Activated CD8-positive, alpha-beta memory T cell treated with anti-CD3 and anti-CD28 coated beads, Interleukin-2, amount 10 ng/mL, durations not matched to agents 7 days and 5 days (primary cell): ENCODE data around the gene PCDH19. TPM values are rescaled to one million over a fixed set of nuclear protein-coding genes. Genes with fewer than 3 reads are reported as not detected.

ENCODE experiments used
- ATAC-seq: fragments of 150-1000 bp; cut with Tn5 transposase; one replicate; pipeline ENCODE4 v1.10.0; 2021; ENCODE audit warnings: moderate library complexity
- CTCF ChIA-PET: fragments of 350-600 bp; sonication (Branson Sonifier 250); formaldehyde crosslinking; loops from one replicate; lab custom pipeline; 2021; ENCODE audit warnings: antibody characterized with exemption; lab: Charles Lee
- DNase-seq: peaks from one replicate; pipeline ENCODE4 v3.0.0-alpha.2; 2020
- H3K27ac Mint-ChIP-seq: one replicate; pipeline ENCODE4 v1.8.0; 2021; ENCODE audit warnings: mild to moderate bottlenecking, mixed read lengths
- H3K27me3 Mint-ChIP-seq: one replicate; pipeline ENCODE4 v1.8.0; 2021; ENCODE audit warnings: mixed read lengths
- H3K36me3 Mint-ChIP-seq: one replicate; pipeline ENCODE4 v1.8.0; 2021; ENCODE audit warnings: mild to moderate bottlenecking, mixed read lengths
- H3K4me1 Mint-ChIP-seq: one replicate; pipeline ENCODE4 v1.8.0; 2021; ENCODE audit warnings: mixed read lengths
- H3K4me3 Mint-ChIP-seq: one replicate; pipeline ENCODE4 v1.8.0; 2021; ENCODE audit warnings: mild to moderate bottlenecking, moderate library complexity, mixed read lengths
- H3K9me3 Mint-ChIP-seq: one replicate; pipeline ENCODE4 v1.8.0; 2022; ENCODE audit warnings: low read depth, mixed read lengths
- total RNA-seq, 2 experiments: library from RNA; stranded (reverse); gene quantifications; one replicate each; pipeline ENCODE4 v1.2.3, GENCODE V29; 2021

Gene PCDH19
- total RNA-seq, 2 experiments from 2014 or later = not detected

GRCh38 chrX:100411802-100412715 is 2.0 kb upstream of the PCDH19 start:
- H3K36me3 Mint-ChIP-seq = peaks cover 2% of the 10 kb centered on the region
- ATAC-seq (no peak), DNase-seq (no peak)
- H3K4me3 Mint-ChIP-seq = no peak overlapping the region
- H3K4me1 Mint-ChIP-seq = peaks cover 2% of the 10 kb centered on the region
- no peaks in the 10 kb centered on the region for H3K9me3 Mint-ChIP-seq
- H3K27ac Mint-ChIP-seq = no peak overlapping the region
- CTCF ChIA-PET = interaction anchor here (1.4 kb wide), 1 partner anchor 29 kb away, joined by 3 read pairs; no protein-coding TSS in a partner anchor
- peaks cover 70% of the 10 kb centered on the region for H3K27me3 Mint-ChIP-seq

DNA sequence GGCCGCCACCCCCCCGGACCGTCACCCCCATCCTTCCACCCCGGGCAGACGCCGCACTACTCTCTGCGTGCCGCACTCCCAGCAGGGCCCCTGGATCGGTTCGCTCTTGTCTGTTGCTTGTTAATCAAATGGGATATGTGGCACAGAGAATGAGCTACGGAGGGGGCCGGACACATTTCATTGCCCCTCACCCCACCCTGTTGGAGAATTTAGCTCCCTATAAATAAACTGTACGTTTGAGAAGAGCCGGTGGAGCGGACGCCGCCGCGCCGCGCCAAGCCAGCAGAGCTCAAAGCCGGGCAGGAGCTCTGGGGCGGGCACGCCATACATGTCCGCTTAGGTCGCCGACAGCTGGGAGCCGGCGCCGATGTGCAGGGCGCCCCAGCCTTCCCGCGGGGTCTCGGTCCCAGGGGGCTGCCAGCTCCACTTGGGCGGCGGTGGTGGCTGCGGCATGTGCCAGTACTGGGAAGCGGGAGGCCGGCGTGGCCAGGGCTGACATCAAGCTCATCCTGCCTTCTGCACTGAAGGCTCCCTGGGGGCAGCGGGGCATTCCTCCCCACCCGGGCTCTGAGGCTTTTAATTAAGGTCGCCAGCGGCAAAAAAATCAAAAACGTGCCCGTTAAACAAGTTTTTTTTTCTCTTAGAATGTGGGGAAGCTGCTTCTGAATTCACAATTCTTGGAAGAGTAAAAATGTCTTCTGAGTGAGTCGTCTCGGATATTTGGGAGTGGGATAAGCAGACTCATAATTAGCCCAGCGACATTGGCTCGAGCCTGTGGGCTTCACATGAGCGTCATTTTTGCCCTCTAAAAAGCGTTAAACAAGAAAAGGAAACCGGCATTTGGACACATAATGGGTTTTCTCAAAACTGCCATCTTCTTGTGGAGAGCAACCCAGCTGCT is 1.1 kb upstream of the PCDH19 start:
- Mint-ChIP-seq H3K36me3 (peaks cover 2% of the 10 kb centered on the region), H3K27me3 (peaks cover 79% of the 10 kb centered on the region), H3K27ac (no peak overlapping the region), H3K4me3 (no peak overlapping the region), H3K9me3 (no peaks in the 10 kb centered on the region), H3K4me1 (peaks cover 2% of the 10 kb centered on the region)
- ATAC-seq (no peak), DNase-seq (no peak)
- CTCF ChIA-PET = no interaction called here

GRCh38 chrX:100408713-100409609 is 1.1 kb downstream of the PCDH19 start:
- CTCF ChIA-PET = no interaction called here
- DNase-seq (no peak), ATAC-seq (no peak)
- Mint-ChIP-seq H3K27ac (no peak overlapping the region), H3K27me3 (peaks cover 74% of the 10 kb centered on the region), H3K36me3 (peaks cover 2% of the 10 kb centered on the region), H3K4me3 (no peak overlapping the region), H3K9me3 (no peaks in the 10 kb centered on the region), H3K4me1 (peaks cover 2% of the 10 kb centered on the region)

DNA sequence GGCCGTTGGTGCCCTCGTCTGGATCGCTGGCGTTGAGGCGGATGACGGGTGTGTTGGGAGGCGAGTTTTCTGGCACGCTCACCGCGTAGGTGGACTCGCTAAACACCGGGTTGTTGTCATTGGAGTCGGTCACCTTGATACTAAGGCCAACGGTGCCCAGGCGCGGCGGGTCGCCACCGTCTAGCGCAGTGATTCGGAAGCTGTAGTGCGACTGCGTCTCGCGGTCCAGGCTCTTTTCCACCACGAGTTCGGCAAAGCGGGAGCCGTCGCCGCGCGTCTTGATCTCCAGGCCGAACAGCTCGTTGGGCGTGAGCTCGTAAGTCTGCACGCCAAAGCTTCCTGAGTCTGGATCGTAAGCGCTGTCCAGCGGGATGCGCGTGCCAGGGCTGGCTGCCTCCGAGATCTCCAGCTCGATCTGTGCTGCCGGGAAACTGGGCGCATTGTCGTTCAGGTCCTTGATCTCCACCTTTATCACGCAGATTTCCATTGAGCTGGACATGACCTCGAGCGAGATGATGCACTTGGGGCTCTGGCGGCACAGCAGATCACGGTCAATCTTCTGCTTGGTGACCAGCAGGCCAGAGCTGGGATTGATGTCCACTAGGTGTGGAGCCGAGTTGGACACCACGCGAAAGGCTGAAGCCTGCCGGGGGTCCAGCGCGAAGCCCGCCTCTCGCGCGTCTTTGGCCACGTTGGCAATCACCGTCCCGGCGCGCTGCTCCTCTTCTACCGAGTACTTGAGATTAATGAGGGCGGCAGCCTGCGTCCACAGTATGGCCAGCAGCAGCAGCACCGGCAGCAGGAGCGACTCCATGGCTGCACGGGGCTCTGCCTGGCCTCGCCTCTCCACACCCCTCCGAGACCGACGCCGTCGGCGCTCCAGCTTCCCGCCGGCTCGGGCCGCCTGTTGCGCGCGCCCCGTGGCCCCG is 2.0 kb downstream of the PCDH19 start:
- CTCF ChIA-PET = no interaction called here
- H3K27me3 Mint-ChIP-seq = peaks cover 74% of the 10 kb centered on the region
- peak overlapping the region; percentile 56 for H3K27ac Mint-ChIP-seq
- no peaks in the 10 kb centered on the region for H3K9me3 Mint-ChIP-seq
- ATAC-seq (no peak), DNase-seq (no peak)
- H3K4me3 Mint-ChIP-seq = no peak overlapping the region
- H3K36me3 Mint-ChIP-seq = peaks cover 2% of the 10 kb centered on the region
- H3K4me1 Mint-ChIP-seq = peaks cover 2% of the 10 kb centered on the region

DNA sequence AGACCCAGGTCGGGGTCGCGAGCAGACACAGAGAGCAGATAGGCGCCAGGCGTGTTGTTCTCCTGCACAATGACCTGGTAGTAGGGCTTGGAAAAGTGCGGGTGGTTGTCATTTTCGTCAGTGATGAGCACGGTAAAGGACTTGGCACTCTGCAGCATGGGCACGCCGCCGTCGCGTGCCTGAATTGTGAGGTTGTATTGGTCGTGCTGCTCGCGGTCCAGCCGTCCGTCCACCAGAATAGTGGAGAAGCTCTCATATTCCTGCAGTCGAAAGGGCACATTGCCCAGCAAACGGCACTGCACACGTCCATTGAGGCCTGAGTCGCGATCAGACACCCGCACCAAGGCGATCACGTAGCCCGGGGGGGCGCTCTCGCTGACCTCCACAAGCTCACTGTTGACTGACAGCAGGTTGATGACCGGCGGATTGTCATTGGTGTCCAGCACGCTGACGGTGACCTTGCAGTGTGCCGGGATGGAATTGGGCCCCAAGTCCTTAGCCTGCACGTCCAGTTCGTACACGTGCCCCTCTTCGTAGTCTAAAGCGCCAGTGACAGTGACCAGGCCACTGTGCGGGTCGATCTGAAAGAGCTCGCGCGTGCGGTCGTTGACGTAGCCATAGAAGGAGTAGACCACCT is 2.8 kb downstream of the PCDH19 start:
- CTCF ChIA-PET = no interaction called here
- H3K27ac Mint-ChIP-seq = peak overlapping the region; percentile 56
- H3K27me3 Mint-ChIP-seq = peaks cover 66% of the 10 kb centered on the region
- no peak overlapping the region for H3K4me3 Mint-ChIP-seq
- no peaks in the 10 kb centered on the region for H3K9me3 Mint-ChIP-seq
- no peak for ATAC-seq
- DNase-seq = no peak
- peaks cover 2% of the 10 kb centered on the region for H3K36me3 Mint-ChIP-seq
- peaks cover 2% of the 10 kb centered on the region for H3K4me1 Mint-ChIP-seq

- DNase-seq (no peak), ATAC-seq (no peak)
- Mint-ChIP-seq H3K36me3 (peaks cover 2% of the 10 kb centered on the region), H3K4me1 (peaks cover 2% of the 10 kb centered on the region), H3K4me3 (no peak overlapping the region), H3K27ac (no peak overlapping the region), H3K27me3 (peaks cover 51% of the 10 kb centered on the region), H3K9me3 (no peaks in the 10 kb centered on the region)
- CTCF ChIA-PET = no interaction called here
Observed at GRCh38 chrX:100405424-100405823, 4.6 kb downstream of the PCDH19 start.

- Mint-ChIP-seq H3K9me3 (no peaks in the 10 kb centered on the region), H3K4me3 (no peak overlapping the region), H3K36me3 (peaks cover 1% of the 10 kb centered on the region), H3K4me1 (peaks cover 2% of the 10 kb centered on the region), H3K27me3 (peaks cover 49% of the 10 kb centered on the region), H3K27ac (no peak overlapping the region)
- DNase-seq = no peak
- ATAC-seq = no peak
- CTCF ChIA-PET = no interaction called here
Observed at GRCh38 chrX:100404851-100405250, 5.2 kb downstream of the PCDH19 start.

GRCh38 chrX:100395781-100396180 is 14.3 kb downstream of the PCDH19 start:
- H3K4me3 Mint-ChIP-seq = no peak overlapping the region
- DNase-seq (no peak), ATAC-seq (no peak)
- H3K9me3 Mint-ChIP-seq = no peaks in the 10 kb centered on the region
- CTCF ChIA-PET = no interaction called here
- no peaks in the 10 kb centered on the region for H3K27me3 Mint-ChIP-seq
- no peaks in the 10 kb centered on the region for H3K36me3 Mint-ChIP-seq
- no peaks in the 10 kb centered on the region for H3K4me1 Mint-ChIP-seq
- no peak overlapping the region for H3K27ac Mint-ChIP-seq

GRCh38 chrX:100381619-100382018 is 28.5 kb downstream of the PCDH19 start:
- H3K36me3 Mint-ChIP-seq = no peaks in the 10 kb centered on the region
- ATAC-seq = no peak
- CTCF ChIA-PET = no interaction called here
- no peaks in the 10 kb centered on the region for H3K27me3 Mint-ChIP-seq
- H3K4me3 Mint-ChIP-seq = no peak overlapping the region
- no peak for DNase-seq
- no peak overlapping the region for H3K27ac Mint-ChIP-seq
- H3K9me3 Mint-ChIP-seq = no peaks in the 10 kb centered on the region
- no peaks in the 10 kb centered on the region for H3K4me1 Mint-ChIP-seq

GRCh38 chrX:100379388-100379986 is 30.6 kb downstream of the PCDH19 start:
- no peaks in the 10 kb centered on the region for H3K9me3 Mint-ChIP-seq
- no peak overlapping the region for H3K27ac Mint-ChIP-seq

GRCh38 chrX:100377826-100378225 is 32.2 kb downstream of the PCDH19 start:
- Mint-ChIP-seq H3K36me3 (no peaks in the 10 kb centered on the region), H3K4me1 (no peaks in the 10 kb centered on the region), H3K9me3 (no peaks in the 10 kb centered on the region), H3K27me3 (no peaks in the 10 kb centered on the region), H3K27ac (no peak overlapping the region), H3K4me3 (no peak overlapping the region)
- DNase-seq (no peak), ATAC-seq (no peak)
- CTCF ChIA-PET = no interaction called here

More at GRCh38 chrX:100379388-100379986, 30.6 kb downstream of the PCDH19 start:
- Mint-ChIP-seq H3K27me3 (no peaks in the 10 kb centered on the region), H3K4me1 (no peaks in the 10 kb centered on the region), H3K36me3 (no peaks in the 10 kb centered on the region), H3K4me3 (no peak overlapping the region)
- DNase-seq = no peak
- ATAC-seq = no peak
- CTCF ChIA-PET = no interaction called here
